SK-N-SH (cell line): ENCODE data around the gene PRRX2. TPM values are rescaled to one million over a fixed set of nuclear protein-coding genes. Genes with fewer than 3 reads are reported as not detected.

ENCODE experiments used
- CTCF ChIA-PET: fragments of 300-600, 350-600 bp; formaldehyde crosslinking; extraction: SDS; loops from one replicate; lab custom pipeline; 2021; lab: Yijun Ruan, JAX
- POLR2A ChIA-PET: fragments of 350-600 bp; sonication (Branson Sonifier 250); formaldehyde crosslinking; extraction: SDS; loops from one replicate; lab custom pipeline; 2020; ENCODE audit warnings: antibody characterized with exemption, inconsistent platforms; lab: Yijun Ruan, JAX
- DNase-seq: peaks from one replicate; pipeline ENCODE4 v3.0.0; 2012
- H2AFZ ChIP-seq: fragments of 200-600 bp; sonication (generic); 2 replicates; pipeline ENCODE4 v1.8.1; 2016; ENCODE audit warnings: antibody characterized with exemption, mild to moderate bottlenecking, low read depth
- H3F3A ChIP-seq: fragments of 200-600 bp; sonication (generic); replicated peaks from 2 replicates; pipeline ENCODE3; 2016; ENCODE audit warnings: antibody characterized with exemption, mild to moderate bottlenecking; ENCODE audit not compliant: insufficient read depth
- H3K27ac ChIP-seq, 2 experiments: fragments of 200-500 bp in 1 of 2; fragments of 200-600 bp in 1 of 2; sonication (Bioruptor generic) in 1 of 2; sonication (generic), shearing (Covaris generic) in 1 of 2; 2 replicates each; pipeline versions ENCODE4 v1.5.1 to v1.6.1; 2014 to 2016; ENCODE audit warnings: low read depth in 2 of 2, inconsistent platforms in 1 of 2, low read length in 1 of 2, mild to moderate bottlenecking in 1 of 2, mixed read lengths in 1 of 2
- H3K27me3 ChIP-seq: fragments of 200-600 bp; sonication (generic), shearing (Covaris generic); 2 replicates; pipeline ENCODE4 v1.6.1; 2016; ENCODE audit warnings: mixed run types; ENCODE audit not compliant: insufficient read depth
- H3K36me3 ChIP-seq, 2 experiments: fragments of 200-500 bp in 1 of 2; fragments of 200-600 bp in 1 of 2; sonication (Bioruptor generic) in 1 of 2; sonication (generic) in 1 of 2; replicated peaks in 1 of 2; 2 replicates each; pipeline versions ENCODE3 to v1.5.1; 2014 to 2016; ENCODE audit warnings: low read length in 1 of 2, mild to moderate bottlenecking in 1 of 2; ENCODE audit not compliant: insufficient read depth in 2 of 2, control insufficient read depth in 1 of 2
- H3K4me1 ChIP-seq, 2 experiments: fragments of 200-500 bp in 1 of 2; fragments of 200-600 bp in 1 of 2; sonication (Bioruptor generic) in 1 of 2; sonication (generic), shearing (Covaris generic) in 1 of 2; 2 replicates each; pipeline versions ENCODE4 v1.5.1 to v1.6.1; 2014 to 2016; ENCODE audit warnings: low read depth in 1 of 2, low read length in 1 of 2, mixed run types in 1 of 2; ENCODE audit not compliant: insufficient read depth in 2 of 2, control insufficient read depth in 1 of 2
- H3K4me2 ChIP-seq: fragments of 200-600 bp; sonication (generic), shearing (Covaris generic); 2 replicates; pipeline ENCODE4 v1.6.1; 2017; ENCODE audit warnings: mixed run types
- H3K4me3 ChIP-seq, 2 experiments: fragments of 200-500 bp in 1 of 2; fragments of 200-600 bp in 1 of 2; sonication (Bioruptor generic) in 1 of 2; sonication (generic), shearing (Covaris generic) in 1 of 2; 2 replicates each; pipeline versions ENCODE4 v1.5.1 to v1.8.1; 2014 to 2016; ENCODE audit warnings: low read depth in 2 of 2, inconsistent platforms in 1 of 2, low read length in 1 of 2, mild to moderate bottlenecking in 1 of 2, mixed read lengths in 1 of 2, moderate library complexity in 1 of 2
- H3K79me2 ChIP-seq: fragments of 200-600 bp; sonication (generic); 2 replicates; pipeline ENCODE4 v1.8.1; 2017; ENCODE audit warnings: mild to moderate bottlenecking; ENCODE audit not compliant: insufficient read depth
- H3K9ac ChIP-seq: fragments of 200-600 bp; sonication (generic); 2 replicates; pipeline ENCODE4 v1.6.1; 2017; ENCODE audit warnings: mixed run types
- H3K9me2 ChIP-seq: fragments of 200-600 bp; sonication (generic); 2 replicates; pipeline ENCODE4 v1.6.1; 2017; ENCODE audit warnings: mixed run types
- H3K9me3 ChIP-seq: fragments of 200-600 bp; sonication (generic); 2 replicates; pipeline ENCODE4 v1.6.1; 2017; ENCODE audit warnings: mixed run types, mild to moderate bottlenecking, moderate library complexity
- H4K20me1 ChIP-seq: fragments of 200-600 bp; sonication (generic); 2 replicates; pipeline ENCODE4 v1.6.1; 2017; ENCODE audit warnings: mild to moderate bottlenecking, mixed run types; ENCODE audit not compliant: insufficient read depth
- ELF1 ChIP-seq: IDR thresholded peaks from 2 replicates; pipeline ENCODE4 v1.4.0; 2012
- FOXJ3 ChIP-seq: sonication (generic); formaldehyde crosslinking; IDR thresholded peaks from 2 replicates; pipeline ENCODE4 v1.5.1; 2020; ENCODE audit warnings: mild to moderate bottlenecking, missing genetic modification reagents
- POLR2AphosphoS5 ChIP-seq: IDR thresholded peaks from 2 replicates; pipeline ENCODE4 v1.6.1; 2012; ENCODE audit warnings: low read depth, low read length
- SMC3 ChIP-seq: IDR thresholded peaks from 2 replicates; pipeline ENCODE4 v1.6.1; 2012; ENCODE audit warnings: low read depth, low read length, improper control_type of control experiment
- TAF1 ChIP-seq: IDR thresholded peaks from 2 replicates; pipeline ENCODE4 v1.6.1; 2012; ENCODE audit warnings: low read depth, mild to moderate bottlenecking, low read length, moderate library complexity, borderline replicate concordance
- YY1 ChIP-seq: IDR thresholded peaks from 2 replicates; pipeline ENCODE4 v1.4.0; 2012; ENCODE audit warnings: low read depth, mild to moderate bottlenecking
- WGBS: methylation state at CpG from one replicate; pipeline ENCODE4 v1.1.6; 2017; ENCODE audit warnings: low lambda C conversion rate; 5-methylcytosine and 5-hydroxymethylcytosine counted together
- polyA plus RNA-seq, 3 experiments: library from polyadenylated mRNA; depleted of rRNA; stranded (reverse); fragments of >200 nt; gene quantifications; 2 replicates each; pipeline ENCODE4 v1.2.3, GENCODE V29; 2012
- TF ChIP-seq, protein P1 (sequence below): fragments of 150-350 bp; IDR thresholded peaks from 2 replicates; pipeline ENCODE4 v1.6.1; 2017; ENCODE audit warnings: antibody characterized with exemption, low read length, low read depth, borderline replicate concordance
- TF ChIP-seq, protein P2 (sequence below): IDR thresholded peaks from 2 replicates; pipeline ENCODE4 v1.6.1; 2012; ENCODE audit warnings: mild to moderate bottlenecking, low read depth, low read length, moderate library complexity
- TF ChIP-seq, protein P3 (sequence below): fragments of 150-350 bp; IDR thresholded peaks from 2 replicates; pipeline ENCODE4 v1.6.1; 2016; ENCODE audit warnings: mild to moderate bottlenecking, low read depth, low read length
- TF ChIP-seq, protein P4 (sequence below): IDR thresholded peaks from 2 replicates; pipeline ENCODE4 v1.4.0; 2012; ENCODE audit warnings: low read depth, borderline replicate concordance

PRRX2 gene
- polyA plus RNA-seq, 1 of the 3 experiments (the other 2 are of a cell fraction) = 0.84 TPM

DNA sequence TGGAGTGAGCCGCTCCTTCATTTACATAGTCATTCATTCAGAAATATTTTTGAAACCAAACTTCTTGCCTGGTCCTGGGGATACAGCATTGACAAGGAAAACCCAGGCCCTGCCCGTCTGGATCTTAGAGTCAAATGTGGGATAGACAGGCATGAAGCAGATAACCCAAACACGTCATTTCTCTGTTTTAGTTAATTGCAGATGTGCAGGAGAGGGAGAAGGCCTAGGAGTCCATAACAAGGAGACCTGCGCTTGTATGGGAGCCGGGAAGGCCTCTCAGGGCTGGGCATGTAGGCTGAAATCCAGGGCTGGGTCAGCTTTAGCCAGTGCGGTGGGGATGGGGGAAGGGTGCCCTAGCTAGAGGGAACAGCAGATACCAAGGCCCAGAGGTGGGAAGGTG is 43.3 kb downstream of the PRRX2 start:
- Histone ChIP-seq H3K4me1 (peaks cover 0 to 14% of the 10 kb centered on the region in 2 experiments; a peak in 2 of 4 replicates), H3F3A (no peaks in the 10 kb centered on the region), H3K9me3 (no peaks in the 10 kb centered on the region), H3K4me3 (no peak overlapping the region), H3K9ac (no peak overlapping the region), H3K36me3 (no peaks in the 10 kb centered on the region), H3K4me2 (no peak overlapping the region), H4K20me1 (no peaks in the 10 kb centered on the region), H3K27me3 (no peaks in the 10 kb centered on the region; the same call in 1 of the 2 replicates), H2AFZ (no peak overlapping the region), H3K27ac (no peak overlapping the region), H3K9me2 (no peaks in the 10 kb centered on the region), H3K79me2 (no peaks in the 10 kb centered on the region)
- no peak for DNase-seq
- TF ChIP-seq, protein P1, sequence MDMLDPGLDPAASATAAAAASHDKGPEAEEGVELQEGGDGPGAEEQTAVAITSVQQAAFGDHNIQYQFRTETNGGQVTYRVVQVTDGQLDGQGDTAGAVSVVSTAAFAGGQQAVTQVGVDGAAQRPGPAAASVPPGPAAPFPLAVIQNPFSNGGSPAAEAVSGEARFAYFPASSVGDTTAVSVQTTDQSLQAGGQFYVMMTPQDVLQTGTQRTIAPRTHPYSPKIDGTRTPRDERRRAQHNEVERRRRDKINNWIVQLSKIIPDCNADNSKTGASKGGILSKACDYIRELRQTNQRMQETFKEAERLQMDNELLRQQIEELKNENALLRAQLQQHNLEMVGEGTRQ = no peak
- TF ChIP-seq YY1 (no peak), SMC3 (no peak), POLR2AphosphoS5 (no peak), FOXJ3 (CRISPR knock-in tag) (no peak), TAF1 (no peak), ELF1 (no peak)
- TF ChIP-seq, protein P2, sequence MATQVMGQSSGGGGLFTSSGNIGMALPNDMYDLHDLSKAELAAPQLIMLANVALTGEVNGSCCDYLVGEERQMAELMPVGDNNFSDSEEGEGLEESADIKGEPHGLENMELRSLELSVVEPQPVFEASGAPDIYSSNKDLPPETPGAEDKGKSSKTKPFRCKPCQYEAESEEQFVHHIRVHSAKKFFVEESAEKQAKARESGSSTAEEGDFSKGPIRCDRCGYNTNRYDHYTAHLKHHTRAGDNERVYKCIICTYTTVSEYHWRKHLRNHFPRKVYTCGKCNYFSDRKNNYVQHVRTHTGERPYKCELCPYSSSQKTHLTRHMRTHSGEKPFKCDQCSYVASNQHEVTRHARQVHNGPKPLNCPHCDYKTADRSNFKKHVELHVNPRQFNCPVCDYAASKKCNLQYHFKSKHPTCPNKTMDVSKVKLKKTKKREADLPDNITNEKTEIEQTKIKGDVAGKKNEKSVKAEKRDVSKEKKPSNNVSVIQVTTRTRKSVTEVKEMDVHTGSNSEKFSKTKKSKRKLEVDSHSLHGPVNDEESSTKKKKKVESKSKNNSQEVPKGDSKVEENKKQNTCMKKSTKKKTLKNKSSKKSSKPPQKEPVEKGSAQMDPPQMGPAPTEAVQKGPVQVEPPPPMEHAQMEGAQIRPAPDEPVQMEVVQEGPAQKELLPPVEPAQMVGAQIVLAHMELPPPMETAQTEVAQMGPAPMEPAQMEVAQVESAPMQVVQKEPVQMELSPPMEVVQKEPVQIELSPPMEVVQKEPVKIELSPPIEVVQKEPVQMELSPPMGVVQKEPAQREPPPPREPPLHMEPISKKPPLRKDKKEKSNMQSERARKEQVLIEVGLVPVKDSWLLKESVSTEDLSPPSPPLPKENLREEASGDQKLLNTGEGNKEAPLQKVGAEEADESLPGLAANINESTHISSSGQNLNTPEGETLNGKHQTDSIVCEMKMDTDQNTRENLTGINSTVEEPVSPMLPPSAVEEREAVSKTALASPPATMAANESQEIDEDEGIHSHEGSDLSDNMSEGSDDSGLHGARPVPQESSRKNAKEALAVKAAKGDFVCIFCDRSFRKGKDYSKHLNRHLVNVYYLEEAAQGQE = no peak
- TF ChIP-seq, protein P3, sequence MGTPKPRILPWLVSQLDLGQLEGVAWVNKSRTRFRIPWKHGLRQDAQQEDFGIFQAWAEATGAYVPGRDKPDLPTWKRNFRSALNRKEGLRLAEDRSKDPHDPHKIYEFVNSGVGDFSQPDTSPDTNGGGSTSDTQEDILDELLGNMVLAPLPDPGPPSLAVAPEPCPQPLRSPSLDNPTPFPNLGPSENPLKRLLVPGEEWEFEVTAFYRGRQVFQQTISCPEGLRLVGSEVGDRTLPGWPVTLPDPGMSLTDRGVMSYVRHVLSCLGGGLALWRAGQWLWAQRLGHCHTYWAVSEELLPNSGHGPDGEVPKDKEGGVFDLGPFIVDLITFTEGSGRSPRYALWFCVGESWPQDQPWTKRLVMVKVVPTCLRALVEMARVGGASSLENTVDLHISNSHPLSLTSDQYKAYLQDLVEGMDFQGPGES = no peak
- TF ChIP-seq, protein P4, sequence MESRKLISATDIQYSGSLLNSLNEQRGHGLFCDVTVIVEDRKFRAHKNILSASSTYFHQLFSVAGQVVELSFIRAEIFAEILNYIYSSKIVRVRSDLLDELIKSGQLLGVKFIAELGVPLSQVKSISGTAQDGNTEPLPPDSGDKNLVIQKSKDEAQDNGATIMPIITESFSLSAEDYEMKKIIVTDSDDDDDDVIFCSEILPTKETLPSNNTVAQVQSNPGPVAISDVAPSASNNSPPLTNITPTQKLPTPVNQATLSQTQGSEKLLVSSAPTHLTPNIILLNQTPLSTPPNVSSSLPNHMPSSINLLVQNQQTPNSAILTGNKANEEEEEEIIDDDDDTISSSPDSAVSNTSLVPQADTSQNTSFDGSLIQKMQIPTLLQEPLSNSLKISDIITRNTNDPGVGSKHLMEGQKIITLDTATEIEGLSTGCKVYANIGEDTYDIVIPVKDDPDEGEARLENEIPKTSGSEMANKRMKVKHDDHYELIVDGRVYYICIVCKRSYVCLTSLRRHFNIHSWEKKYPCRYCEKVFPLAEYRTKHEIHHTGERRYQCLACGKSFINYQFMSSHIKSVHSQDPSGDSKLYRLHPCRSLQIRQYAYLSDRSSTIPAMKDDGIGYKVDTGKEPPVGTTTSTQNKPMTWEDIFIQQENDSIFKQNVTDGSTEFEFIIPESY = no peak
- ChIA-PET POLR2A (no interaction called here), CTCF (interaction anchor here (1.0 to 5.6 kb wide), 2 partner anchors 17 to 28 kb away, joined by 3 to 36 read pairs; no protein-coding TSS in a partner anchor)
- WGBS = 96% methylated on average over 5 of the region's 6 CpGs
